Stimulated activated CD4-positive, alpha-beta T cell treated with anti-CD3 and anti-CD28 coated beads, Interleukin-2, amount 100 ng/mL, for 24 hours (primary cell): ENCODE data around the gene TSPAN11.

Source experiments
- DNase-seq, 2 donors: peaks; one replicate each; pipeline ENCODE4 v3.0.0-alpha.2; 2020

TSPAN11 gene

DNA sequence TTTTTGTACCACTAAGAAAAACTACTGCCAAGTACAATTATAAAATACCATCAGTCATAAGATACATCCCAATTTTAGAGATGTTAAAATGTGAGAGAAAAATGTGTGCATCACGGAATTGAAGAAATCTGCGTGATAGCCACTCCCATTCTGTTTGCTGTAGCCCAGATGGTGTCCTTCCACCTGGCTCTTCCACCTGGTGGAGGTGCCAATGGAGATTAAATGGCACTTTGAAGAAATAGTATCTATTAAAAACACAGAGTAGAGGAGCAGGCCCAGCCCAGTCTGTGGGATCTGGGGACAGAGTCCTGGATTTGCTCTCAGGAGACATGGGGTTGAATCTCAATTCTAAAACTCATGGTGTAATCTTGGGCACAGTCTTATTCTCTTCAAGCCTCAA lies 35.5 kb downstream of the TSPAN11 start:
- no peak for DNase-seq

DNA sequence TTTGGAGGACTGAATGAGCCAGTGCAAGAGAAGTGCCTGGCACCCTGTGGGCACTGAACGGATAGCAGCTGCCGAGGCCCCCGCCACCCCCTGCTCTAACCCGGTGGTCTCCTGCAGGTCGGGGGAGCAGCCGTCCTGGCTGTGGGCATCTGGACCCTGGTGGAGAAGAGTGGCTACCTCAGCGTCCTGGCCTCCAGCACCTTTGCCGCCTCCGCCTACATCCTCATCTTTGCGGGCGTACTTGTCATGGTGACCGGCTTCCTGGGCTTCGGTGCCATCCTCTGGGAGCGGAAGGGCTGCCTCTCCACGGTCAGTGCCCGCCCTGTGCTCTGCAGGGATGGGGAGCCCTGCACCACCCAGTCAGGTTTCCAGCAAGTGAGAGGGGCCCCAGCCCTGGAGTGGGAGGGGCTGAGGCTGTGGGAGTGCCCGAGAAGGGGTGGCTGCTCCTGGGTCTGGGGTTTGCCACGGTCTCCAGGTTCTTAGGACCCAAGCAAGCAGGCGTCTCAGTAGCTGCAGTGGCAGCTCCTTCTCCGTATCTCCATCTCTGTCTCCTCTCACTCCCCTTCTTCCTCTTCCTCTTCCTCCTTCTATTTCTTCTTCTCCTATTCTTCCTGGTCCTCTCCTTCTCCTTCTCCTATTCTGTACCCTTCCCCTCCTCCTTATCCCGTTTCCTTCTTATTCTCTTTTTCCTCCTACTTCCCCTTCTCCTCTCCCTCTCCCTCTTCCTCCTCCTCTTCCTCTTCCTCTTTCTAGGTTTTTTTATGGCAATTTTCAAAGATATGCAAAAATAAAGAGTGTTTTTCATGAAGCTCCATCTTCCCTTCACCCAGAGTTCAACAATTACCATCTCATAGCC lies 37.4 kb downstream of the TSPAN11 start:
- no peak for DNase-seq

DNA sequence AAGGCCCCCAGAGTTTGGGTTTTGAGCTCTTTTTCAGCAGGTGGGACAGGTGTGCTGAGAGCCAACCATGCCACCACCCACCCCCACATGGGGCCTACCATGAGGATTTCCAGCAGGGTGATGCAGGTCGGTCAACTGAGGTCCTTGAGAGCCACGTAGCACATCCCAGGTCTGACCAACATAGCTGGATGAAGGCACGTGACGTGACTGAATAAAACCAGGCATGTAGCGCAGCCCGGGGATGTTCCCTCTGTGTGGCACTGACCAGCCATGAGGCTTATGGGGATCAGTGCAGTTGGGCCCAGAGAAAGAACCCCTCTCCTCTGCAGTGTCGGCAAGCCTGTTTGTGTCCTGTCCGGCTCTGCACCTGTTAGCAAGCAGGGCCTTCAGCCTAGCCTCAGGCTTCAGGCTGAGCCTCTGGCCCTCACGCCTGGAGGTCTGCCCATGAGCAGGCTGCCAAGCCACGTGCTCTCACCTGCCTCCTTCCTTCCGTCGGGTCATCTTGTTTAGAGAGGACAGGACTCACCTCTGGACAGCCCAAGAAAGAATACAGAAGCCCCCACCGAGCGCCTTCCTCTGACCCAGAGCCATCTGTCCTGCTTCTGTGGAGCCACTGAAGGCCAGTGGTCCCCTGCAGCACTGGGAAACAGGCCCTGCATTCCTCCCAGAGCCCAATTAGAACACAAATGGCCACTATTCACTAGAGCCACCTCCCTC lies 38.5 kb downstream of the TSPAN11 start:
- no peak for DNase-seq

DNA sequence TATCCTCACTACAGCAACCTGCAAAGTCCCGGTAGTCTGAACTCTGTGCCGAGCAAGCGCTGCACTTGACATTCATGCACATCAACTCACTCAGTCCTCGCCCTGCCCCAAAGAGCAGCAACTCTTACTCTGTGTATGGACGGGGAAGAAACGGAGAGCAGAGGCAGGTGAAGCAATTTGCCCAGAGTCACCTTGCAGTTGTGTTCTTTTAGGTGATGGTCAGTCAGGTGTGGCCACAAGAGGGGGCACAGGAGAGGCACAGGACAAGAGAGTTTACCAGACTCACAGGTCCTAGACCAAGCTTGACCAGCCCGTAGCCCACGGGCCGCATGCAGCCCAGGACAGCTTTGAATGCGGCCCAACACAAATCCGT lies 39.1 kb downstream of the TSPAN11 start:
- DNase-seq, result no peak

DNA sequence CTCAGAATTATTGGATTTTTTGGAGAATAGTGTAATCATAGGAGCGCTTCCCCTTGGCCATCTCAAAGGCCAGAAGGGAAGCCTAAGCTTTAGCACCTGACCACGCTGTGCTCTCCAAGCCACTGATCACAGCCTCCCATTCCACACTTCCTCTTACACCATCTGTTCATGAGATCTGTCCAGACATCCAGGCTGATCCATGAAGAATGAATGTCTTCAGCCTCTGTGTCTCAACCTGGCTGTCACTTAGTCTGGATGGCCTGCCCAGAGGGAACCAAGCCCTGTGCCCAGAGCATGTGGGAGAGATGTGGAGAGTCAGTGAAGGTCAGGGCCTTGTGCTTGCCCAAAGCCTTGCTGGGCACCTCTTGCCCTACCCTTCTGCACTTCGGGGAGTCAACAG lies 40.5 kb downstream of the TSPAN11 start:
- DNase-seq, result no peak

DNA sequence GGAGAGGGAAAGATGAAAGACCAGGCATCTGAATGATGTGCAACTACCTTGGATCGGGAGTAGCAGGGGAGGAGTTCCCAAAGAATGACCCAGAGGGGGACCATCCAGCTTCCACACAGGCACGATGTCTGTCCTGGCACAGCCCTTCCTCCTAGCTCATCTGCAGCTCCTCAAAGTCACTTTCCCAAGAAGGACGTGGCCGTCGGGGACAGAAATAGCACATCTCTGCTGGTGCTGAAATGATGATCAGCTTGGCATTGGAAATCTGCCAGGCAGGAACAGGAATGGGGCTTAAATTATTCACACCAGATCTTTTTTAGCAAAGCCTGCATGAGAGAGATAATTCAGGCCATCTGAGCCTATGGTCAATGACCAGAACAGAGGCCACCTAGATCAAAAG lies 41.7 kb downstream of the TSPAN11 start:
- DNase-seq, result no peak

DNA sequence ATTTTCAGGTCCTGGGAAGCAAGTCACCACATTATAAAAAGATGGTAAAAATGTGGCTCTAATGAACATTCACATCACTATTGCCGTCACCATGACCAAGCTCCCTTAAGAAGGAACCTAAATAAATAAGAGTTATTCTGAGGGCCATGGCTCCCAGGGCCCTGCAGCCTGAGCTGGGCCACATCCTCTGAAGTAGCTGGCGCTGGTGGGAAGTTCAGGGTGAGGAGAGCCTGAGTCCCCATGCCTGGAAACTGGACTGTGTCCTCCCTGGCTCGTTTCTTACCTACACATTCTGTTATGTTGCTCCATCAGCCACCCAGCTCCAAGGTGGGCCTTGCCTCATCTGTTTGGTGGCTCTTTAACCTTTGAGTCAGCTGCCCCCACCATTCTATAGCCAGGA lies 42.5 kb downstream of the TSPAN11 start:
- no peak for DNase-seq

DNA sequence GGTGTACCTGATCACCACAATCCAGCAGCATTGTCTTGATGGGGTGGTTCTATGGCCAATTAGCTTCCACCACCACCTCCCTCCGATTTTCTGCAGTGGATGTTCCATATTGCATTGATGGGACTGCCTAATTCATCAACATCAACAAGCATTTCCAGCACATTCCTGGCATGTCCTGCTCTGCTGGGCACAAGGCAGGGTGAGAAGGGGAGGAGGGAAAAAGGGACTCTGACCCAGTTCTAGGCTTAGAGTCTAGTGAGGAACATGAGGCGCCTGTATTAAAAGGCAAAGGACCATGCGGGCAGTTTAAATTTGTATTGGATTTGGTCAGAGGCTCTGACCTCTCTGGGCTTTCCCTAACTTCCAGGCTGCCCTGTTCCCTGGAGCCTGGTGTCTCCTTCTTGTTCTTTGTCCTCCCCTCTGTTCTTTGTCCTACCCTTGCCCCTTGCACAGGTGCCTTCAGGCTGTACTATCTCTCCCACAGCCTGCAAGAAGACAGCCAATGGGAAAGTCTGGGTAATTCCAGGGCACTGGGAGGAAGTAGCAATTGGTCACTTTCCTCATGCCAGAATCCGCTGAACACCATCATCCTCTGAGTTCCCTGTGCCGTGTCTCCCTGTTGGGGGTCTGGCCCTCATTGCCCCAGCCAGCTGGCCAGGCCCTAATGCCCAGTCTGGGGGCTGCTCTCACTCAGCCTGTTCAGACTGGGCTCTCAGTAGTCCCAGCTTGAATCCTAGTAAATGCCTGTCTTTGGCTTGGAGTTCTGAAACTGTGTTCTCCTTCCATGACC lies 43.3 kb downstream of the TSPAN11 start:
- no peak for DNase-seq

DNA sequence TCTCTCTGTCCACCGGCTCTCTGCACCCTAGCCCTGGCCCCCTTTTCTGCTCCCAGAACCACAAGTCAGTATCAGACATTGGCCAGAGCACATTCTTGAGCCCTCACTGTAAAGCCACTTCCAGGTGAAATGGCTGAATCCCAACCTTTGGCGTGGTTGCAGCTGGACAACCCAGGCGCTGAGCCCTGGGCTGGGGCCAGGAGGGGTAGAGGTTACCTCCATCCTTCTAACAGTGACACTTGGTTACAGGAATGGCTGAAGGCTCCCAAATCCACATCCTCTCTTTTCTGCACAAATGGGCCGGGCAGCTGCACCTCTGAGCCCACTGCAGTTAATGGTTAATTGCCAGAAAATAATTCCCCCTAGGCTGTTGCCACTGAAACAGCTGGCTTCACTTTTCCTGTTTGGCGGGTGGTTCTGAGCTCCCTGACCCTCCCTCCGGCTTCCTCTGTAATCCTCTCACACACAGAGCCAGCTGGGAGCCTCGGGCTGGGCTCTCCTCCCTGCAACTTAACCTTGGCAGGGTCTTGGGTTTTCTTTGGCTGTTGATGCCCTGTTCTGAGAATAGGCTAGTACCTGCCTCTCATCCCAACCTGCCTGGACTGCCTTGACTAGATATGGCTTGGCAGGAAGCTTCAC lies 44.1 kb downstream of the TSPAN11 start:
- no peak for DNase-seq

DNA sequence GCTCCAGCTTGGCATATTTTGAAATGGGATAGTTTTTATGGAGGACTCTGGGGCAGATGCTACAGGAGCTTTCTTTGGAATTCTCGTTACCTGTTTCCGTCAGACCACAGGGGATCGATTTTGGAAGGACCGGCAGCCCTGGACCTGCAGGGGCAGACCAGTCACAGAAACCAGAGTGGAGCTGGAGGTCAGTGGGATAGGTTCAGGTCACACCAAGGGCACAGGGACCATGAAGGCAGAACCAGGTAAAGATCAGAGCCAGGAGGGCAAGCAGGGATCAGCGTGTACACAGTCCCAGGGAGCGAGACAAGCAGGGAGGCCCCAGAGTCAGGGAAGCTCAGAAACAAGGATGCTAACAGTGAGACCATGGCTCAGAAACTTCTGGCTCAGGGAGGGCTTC lies 45.5 kb downstream of the TSPAN11 start:
- no peak for DNase-seq

DNA sequence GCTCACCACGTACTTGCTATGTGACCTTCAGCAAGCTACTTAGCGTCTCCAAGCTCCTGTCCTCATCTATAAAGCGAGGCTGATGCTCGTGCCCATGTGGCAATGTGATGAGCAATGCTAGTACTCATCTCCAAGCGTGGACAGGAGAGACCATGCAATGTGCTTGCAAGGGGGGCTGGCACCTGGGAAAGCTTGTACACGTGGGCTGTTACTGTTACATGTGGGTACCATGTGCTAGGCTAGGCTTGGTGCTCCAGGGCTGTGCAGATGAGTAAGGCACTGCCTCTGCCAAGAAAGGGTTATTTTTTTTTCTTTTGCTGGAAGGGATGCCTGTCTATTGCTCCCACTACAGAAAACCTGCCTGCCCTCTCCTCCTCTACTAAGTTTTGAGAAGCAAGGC lies 46.6 kb downstream of the TSPAN11 start:
- no peak for DNase-seq

DNA sequence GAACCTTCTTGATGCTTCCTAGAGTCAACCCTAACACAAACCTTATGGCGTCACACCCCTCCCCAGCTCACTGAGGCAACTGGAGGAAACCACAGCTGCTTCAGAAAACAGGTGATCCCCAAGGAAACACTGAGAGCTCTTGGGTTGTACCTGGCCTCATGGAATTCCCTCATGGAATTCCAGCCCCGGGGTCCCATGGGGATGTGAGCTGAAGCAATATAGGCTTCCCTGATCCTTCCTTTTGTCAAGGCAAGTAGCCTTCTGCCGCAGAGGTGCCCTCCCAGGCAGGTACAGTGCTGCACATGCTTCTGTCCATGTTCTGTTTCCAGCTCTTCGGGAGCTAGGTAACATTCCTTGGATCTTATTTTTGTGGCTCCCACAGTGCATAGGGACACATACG lies 47.3 kb downstream of the TSPAN11 start:
- no peak for DNase-seq

DNA sequence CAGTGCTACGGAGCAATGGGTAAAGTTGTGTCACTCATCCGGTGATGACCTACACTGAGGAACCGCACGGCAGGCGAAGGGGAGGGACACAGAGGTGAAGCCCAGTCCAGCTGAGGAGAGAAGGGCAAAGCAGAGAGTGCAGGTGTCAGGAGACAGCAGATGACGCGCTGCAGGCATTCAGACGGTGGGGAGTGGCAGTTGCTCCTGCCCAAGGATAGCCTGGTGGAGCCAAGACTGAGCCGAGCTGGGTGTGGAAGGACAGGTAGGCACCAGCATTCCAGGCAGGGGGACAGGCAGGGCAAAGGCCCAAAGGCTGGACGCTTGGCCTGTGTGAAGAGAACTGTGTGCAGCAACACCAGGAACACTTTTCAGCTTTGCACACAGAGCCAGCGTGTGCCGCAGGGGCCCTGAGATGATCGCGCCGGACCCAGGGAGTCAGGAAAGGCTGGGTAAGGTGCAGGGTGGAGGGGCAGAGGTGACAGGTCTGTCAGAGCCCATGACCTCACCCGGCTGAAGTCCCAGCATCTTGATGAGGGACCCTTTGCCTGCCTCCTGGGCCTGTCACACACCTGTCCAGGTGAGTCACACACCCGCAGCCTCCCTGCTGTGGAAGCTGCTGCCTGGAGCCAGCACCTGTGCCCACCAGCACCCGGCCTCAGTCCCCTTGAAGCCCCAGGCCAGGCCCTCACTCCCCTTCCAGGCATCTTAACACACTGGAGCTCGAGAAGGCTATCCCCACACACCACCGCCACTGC lies 48.4 kb downstream of the TSPAN11 start:
- no peak for DNase-seq

DNA sequence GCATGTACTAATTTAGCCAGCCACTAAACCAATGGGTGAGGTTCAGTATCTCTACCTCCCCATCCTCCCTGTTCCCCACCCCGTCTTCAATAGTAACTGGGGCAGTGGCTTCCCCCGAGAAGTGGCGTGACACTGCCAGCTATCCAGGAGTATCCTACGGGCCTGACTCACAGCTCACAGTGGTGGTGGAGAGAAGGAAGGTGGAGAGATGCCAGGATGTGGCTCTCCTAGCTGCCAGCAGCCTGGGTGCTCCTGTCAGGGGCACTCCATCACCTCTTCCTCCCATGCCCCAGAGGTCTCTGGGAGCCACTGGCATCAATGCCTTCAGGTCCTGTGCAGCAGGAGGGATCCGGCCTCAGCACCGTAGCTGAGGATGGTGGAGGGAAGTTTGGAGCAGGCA lies 49.0 kb downstream of the TSPAN11 start:
- DNase-seq, result no peak

DNA sequence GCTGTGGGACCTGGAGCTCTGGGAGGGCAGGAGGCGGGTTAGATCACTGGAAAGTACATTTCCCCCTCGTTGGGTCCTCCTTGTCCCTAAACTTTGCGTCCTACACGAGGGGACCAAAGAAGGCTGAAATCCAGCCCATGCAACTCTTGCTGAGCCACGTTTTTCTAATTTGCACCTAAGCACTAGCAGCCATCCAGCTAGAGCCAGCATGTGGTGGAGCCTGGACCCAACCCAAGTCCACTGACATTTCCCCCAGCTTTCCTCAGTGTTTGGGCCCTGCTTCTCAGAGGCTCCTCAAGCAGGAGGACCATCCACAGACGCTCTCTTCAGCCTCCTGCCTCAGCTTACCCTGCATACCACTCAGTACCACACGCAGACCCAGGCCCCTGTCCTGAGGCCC lies 49.7 kb downstream of the TSPAN11 start:
- DNase-seq, result no peak

DNA sequence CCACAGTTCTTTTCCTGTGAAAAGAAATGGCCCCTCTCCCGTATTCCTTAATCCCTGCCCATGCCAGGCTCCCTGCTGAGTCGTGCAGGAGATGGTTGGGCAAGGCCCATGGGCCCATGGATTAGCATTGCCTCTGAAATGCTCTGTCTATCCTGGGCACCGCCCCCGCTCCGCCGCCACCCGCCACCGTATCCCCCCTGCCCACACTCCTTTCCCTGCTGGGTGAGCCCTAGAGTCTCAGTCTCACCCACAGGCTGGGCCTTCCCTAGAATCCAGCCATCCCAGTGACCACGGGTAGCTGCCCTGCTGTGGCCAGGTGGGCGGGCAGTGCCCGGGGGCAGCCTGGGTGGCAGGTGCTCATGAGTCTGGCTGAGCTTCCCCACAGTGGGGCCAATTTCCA lies 50.6 kb downstream of the TSPAN11 start:
- no peak for DNase-seq

DNA sequence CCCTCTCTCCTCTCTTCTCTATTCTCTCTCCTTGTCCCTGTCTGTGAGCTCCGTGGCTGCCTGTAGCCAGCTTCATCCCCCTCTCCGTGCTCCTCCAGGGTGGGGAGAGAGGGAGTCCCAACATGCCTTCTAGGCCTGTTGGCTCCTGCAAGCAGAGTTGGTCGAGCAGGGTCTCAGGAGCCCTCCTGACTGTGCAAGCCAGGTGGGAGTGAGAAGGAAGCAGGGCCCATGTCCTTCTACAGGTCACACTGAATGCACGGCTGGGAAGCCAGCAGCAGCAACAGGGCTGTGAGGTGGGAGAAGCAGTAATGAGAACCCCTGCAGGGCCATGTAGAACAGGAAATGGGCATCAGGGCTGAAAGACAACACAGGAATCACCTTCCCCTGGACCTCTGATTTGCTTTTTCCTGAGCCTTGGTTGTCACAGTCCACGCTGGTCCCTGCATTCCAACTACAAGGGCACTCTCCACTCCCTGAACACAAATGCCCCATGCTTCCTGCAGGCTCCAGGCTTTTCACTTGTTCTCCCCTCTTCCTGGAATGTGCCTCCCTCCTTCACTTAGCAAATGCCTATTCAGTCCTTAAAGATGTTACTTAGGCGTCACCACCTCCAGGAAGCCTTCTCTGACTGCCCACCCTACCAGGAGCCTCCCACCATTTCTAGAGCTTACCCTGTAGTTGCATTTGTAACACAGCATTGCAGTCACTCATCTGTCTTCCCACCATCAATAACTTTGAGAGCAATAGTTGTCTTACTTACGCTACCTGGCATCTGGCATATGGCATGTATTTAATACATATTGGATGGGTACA lies 51.2 kb downstream of the TSPAN11 start:
- DNase-seq, result no peak

DNA sequence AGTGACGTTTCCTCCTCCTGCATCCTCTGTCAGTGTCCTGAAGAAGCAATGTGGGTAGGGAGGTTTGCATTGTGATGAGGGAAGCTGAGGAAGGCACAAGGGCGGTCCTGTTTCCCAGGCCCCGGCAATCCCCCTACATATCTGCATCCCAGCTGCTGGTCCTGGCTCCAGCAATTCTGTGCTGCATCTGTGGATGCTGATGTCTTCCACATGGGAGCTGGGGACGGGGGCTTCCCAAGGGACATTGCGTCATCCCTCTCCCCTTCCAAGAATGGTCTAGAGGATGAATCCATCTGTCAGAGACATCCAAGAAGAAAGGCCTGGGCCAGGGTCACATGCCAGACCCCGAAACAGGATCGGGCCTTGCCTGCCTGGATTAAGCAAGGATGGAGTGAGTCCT lies 52.1 kb downstream of the TSPAN11 start:
- no peak for DNase-seq

DNA sequence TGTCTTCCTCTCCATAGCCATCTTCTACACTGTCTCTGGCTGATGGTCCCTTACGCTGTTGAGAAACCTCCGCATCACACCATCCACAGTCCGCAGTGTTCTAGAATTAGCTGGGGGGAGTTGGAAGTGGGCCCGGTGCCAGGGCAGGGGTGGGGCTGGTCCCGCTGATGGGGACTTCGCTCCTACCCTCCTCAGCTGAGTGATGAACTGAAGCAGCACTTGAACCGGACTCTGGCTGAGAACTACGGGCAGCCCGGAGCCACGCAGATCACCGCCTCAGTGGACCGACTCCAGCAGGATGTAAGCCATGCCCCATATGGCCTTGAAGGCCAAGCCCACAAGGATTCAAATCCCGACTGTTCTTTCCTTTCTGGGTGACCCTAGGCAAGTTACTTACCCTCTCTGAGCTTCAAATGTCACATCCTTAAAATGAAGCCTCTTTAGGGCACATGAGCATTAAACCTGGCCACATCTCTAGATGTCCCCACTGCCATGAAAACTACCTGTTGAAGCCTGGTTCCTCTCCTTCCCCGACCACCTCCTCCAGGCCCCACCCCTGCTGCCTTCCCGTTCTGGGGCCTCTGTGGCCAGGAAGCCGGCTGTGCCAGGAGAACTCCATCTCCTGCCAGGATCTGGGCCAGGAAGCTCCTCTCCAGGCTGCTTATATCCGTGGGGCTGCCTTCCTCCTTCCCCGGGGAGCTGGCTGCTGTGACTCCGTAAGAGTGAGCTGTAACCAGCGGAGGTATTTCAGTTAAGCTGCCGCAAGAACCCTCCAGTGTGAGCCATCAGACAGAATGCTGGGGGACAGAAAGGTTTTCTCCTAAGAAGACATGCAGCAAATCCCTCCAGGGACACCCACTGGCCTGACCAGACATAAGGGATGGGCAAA lies 53.1 kb downstream of the TSPAN11 start:
- DNase-seq, result no peak

DNA sequence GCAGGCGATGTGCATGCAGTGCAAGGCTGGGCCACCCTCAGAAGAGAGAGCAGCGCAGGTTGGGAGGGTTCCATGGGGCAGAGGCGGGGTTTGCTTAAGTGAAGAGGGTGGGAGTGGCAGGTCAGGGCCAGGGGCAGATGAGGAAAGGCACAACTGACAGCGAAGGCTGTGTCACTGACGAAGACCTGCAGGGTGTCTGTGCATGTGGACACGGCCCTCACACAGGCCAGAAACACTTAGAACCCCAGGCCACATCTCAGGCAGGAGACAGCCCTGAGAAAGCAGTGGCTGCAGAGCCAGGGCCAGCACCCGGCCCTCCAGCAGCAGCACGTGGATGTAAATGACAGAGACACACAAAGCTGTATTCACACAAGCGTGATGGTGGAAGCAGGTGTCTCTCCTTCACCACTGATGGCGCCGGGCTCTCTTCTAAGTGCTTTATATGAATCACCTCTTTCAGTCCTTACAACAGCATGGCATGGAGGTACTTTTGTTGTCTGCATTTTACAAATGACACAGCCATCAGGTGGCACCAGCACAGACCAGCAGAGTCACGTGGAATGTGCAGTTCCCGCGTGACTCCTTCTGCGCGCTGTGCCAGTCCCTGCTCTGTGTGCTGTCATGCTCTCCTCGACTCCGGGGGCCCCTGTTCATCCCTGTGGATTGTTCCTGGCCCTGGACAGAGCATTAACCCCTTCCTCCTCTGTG lies 54.6 kb downstream of the TSPAN11 start:
- DNase-seq, result no peak
